Astrocyte of the spinal cord (primary cell): ENCODE results near the gene EIF4G2.
"Not testable (repeated sequence)": the region's sequence is repeated elsewhere in the genome, so short reads cannot be mapped to it uniquely, and the experiment has no call there.

Experiments used
- DNase-seq: peaks from one replicate; pipeline ENCODE4 v3.0.0; 2011; ENCODE audit warnings: low read depth, low spot score
- H3K4me3 ChIP-seq: 2 replicates; pipeline ENCODE4 v1.5.1; 2011; ENCODE audit warnings: low read depth, mild to moderate bottlenecking, low read length, moderate library complexity
- CTCF ChIP-seq: IDR thresholded peaks from 2 replicates; pipeline ENCODE4 v1.5.1; 2012; ENCODE audit warnings: low read depth, mild to moderate bottlenecking, low read length, inconsistent platforms
- in situ Hi-C: cut with HindIII; loops from 2 replicates; pipeline ENCODE4 v1.10.0; 2017; ENCODE audit warnings: low sequenced_read_pairs

The EIF4G2 gene

GRCh38 chr11:10829139-10829538 lies 20.4 kb upstream of the EIF4G2 start:
- DNase-seq, result no peak
- H3K4me3 ChIP-seq, result no peak overlapping the region
- in situ Hi-C loops, result no loop called here
- no peak for TF ChIP-seq CTCF

DNA sequence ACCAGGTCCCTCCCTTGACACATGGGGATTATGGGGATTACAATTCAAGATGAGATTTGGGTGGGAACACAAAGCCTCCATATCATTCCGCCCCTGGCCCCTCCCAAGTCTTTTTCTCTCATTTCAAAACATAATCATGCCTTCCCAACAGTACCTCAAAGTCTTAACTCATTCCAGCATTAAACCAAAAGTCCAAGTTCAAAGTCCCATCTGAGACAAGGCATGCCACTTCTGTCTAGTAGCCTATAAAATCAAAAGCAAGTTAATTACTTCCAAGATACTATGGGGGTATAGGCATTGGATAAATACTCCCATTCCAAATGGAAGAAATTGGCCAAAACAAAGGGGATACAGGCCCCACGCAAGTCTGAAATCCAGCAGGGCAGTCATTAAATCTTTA lies 19.7 kb upstream of the EIF4G2 start:
- no peak overlapping the region for H3K4me3 ChIP-seq
- TF ChIP-seq CTCF, result no peak
- DNase-seq, result no peak
- in situ Hi-C loops, result no loop called here

DNA sequence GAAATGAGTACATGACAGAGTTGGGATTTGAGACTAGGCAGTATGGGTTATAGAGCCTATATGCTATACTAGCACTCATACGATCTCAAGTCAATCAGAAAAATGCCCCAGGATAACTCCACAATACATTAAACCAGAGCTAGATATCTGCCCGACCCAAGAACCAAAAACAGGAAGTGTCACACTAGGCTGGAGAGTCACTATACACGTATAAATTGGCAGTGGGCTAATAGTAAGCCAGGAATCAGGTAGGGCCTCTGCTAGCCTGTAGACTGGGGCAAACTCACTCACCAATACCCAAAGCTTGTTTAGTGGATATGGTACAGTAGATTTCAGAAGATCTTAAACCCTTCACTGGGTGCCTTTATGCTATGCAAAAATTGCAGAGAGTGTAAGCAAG lies 16.2 kb upstream of the EIF4G2 start:
- TF ChIP-seq CTCF, result no peak
- no peak for DNase-seq
- no peak overlapping the region for H3K4me3 ChIP-seq
- in situ Hi-C loops, result no loop called here

DNA sequence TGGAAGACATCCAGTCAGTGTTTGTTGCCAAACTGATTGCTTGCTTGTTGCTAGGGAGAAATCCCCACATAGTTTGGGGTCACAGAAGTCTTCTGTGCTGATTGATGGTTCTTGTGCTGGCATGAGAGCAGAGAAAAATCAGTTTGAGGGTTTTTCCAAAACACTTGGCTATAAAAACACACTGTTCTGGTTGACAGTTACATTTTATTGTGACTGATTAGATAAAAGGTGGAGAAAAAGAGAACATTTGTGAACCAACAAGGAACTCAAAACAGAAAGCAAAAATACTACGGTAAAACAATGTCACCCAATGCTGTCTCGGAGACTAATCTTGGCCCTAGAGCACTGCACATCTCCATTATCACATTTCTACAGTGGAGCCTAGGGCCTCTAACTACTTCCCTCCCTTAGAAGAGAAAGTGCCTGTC lies 14.4 kb upstream of the EIF4G2 start:
- no peak overlapping the region for H3K4me3 ChIP-seq
- no peak for DNase-seq
- in situ Hi-C loops, result no loop called here
- no peak for TF ChIP-seq CTCF

- DNase-seq, in situ Hi-C loops, H3K4me3 ChIP-seq: not testable (repeated sequence)
Measured at GRCh38 chr11:10822491-10822890, 13.8 kb upstream of the EIF4G2 start.

DNA sequence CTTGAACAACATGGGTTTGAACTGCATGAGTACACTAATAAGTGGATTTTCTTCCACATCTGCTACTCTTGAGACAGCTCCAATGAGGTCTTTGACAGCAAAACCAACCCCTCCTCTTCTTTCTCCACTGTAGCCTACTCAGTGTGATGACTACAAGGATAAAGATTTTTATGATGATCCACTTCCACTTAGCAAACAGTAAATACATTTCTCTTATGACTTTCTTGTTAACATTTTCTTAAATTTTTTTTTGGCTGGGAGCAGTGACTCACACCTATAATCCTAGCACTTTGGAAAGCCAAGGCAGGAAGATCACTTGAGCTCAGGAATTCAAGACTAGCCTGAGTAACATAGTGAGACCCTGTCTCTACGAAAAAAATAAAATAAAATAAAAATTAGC lies 9.9 kb upstream of the EIF4G2 start:
- in situ Hi-C loops, result no loop called here
- peak; percentile 39 for DNase-seq
- TF ChIP-seq CTCF, result no peak

DNA sequence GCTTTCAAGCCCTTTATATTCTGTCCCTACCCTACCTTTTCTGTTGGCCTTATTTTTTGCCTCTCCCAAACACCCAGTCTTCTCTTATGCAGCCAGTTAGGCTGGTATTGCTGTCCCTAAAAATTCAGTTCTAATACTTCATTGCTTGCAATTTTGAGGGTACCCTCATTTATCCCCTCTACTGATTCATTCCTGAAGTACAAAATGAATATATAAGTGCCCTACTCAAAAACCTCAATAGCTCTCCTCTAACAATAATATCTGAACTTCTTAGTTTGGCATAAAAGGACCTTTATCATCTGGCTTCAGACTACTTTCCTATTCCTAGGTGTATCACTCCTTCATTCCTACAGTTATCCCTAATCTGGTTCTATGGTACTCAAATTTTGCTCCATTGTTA lies 5.2 kb upstream of the EIF4G2 start:
- DNase-seq, result no peak
- in situ Hi-C loops, result no loop called here
- H3K4me3 ChIP-seq, result no peak overlapping the region
- no peak for TF ChIP-seq CTCF

More for the DNA sequence above, 9.9 kb upstream of the EIF4G2 start:
- H3K4me3 ChIP-seq, result no peak overlapping the region
